ENCODE measurements around the gene TEAD1.

The TEAD1 gene

DNA sequence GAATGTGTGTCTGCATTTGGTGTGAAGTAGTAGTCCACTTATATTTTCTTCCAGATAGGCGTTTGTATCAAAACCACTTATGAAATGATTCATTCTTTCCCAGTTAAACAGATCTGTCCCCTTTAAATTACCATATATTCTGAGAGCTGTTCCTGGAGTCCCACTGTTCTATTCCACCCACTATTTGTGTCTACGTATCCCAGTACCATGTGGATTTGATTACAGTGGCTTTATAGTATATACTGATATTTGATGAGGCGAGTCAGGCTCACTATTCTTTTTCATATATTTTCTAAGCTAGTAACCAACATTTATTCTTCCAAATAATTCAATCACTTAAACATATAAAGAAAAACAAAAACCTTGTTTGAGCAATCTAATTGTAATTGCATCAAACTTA lies 253.0 kb downstream of the TEAD1 start:
- H3K27ac ChIP-seq = no peak overlapping the region
- TF ChIP-seq, protein P1, sequence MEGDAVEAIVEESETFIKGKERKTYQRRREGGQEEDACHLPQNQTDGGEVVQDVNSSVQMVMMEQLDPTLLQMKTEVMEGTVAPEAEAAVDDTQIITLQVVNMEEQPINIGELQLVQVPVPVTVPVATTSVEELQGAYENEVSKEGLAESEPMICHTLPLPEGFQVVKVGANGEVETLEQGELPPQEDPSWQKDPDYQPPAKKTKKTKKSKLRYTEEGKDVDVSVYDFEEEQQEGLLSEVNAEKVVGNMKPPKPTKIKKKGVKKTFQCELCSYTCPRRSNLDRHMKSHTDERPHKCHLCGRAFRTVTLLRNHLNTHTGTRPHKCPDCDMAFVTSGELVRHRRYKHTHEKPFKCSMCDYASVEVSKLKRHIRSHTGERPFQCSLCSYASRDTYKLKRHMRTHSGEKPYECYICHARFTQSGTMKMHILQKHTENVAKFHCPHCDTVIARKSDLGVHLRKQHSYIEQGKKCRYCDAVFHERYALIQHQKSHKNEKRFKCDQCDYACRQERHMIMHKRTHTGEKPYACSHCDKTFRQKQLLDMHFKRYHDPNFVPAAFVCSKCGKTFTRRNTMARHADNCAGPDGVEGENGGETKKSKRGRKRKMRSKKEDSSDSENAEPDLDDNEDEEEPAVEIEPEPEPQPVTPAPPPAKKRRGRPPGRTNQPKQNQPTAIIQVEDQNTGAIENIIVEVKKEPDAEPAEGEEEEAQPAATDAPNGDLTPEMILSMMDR (conservative IDR thresholded peaks at IDR 0.05) = no peak
- TF ChIP-seq ZFX (IDR thresholded peaks at IDR 0.05) = no peak

DNA sequence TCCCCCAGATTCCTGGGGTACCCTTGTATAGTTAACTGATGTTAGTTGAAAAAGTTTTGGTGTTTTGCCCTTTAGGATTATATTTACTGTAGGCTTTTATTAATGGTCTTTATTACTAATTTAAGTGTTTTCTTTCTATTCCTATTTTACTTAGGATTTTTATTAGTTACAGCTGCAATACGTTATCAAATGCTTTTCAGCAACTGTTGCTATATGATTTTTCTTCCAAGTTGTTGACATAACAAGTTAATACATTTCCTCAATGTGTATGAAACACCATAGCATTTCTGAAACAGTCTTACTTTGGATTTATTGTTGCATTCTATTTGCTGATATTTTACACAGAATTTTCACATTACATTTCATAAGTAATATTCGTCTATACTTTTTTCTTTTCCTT lies 253.7 kb downstream of the TEAD1 start:
- H3K27ac ChIP-seq = no peak overlapping the region
- TF ChIP-seq, protein P1 (conservative IDR thresholded peaks at IDR 0.05) = no peak
- TF ChIP-seq ZFX (IDR thresholded peaks at IDR 0.05) = no peak

DNA sequence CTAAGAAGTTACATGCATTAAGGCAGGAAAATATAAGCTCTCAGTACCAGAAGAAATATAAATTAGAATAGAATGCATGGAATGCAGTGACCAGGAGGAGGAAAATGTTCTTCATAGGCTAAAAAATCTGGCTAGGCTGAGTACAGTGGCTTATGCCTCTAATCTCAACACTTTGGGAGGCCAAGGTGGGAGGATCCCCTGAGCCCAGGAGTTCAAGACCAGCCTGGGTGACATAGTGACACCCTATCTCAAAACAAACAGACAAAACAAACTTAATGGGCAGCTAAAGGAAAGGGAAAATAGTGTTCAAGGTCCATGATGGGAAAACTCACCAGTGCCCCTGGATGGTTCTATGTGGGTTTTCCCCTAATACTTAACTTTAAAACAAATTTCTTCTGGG lies 256.6 kb downstream of the TEAD1 start:
- TF ChIP-seq, protein P1 (conservative IDR thresholded peaks at IDR 0.05) = no peak
- no peak for TF ChIP-seq ZFX (IDR thresholded peaks at IDR 0.05)
- H3K27ac ChIP-seq = no peak overlapping the region

DNA sequence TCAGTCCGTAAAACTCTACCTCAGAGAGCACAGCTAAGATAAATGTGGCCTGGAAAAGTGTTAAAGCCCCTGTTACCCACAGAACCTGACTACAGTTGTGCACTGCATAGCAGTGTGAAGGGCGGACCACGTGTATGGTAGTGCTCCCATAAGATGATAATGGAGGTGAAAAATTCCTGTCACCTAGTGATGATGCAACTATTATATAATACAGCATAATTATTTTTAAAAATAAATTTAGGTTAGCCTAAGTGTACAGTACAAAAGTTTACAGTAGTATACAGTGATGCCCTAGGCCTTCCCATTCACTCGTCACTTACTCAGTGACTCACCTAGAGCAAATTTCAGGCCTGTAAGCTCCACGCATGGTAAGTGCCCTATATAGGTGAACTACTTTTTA lies 258.3 kb downstream of the TEAD1 start:
- TF ChIP-seq, protein P1 (conservative IDR thresholded peaks at IDR 0.05) = no peak
- no peak for TF ChIP-seq ZFX (IDR thresholded peaks at IDR 0.05)

DNA sequence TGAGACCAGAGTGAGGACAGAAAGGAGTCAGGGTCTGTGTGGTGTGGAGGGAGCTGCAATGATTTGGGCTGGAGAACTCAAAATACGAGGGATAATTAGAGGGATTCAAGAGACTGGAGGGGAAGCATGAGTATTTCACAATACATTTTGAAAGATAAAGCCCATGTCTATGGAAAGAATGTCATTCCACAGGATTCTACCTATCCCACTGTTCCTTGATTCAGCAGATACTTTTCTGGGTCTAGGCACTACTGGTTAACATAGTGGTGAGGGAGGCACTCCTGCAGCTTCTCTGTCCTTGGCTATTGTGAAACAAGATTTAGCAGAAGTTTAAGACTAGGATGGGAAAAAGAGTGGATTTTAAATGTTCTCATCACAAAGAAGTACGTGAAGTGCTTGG lies 262.0 kb downstream of the TEAD1 start:
- no peak for TF ChIP-seq ZFX (IDR thresholded peaks at IDR 0.05)
- TF ChIP-seq, protein P1 (conservative IDR thresholded peaks at IDR 0.05) = no peak
- no peak overlapping the region for H3K27ac ChIP-seq

More for the DNA sequence above, 258.3 kb downstream of the TEAD1 start:
- no peak overlapping the region for H3K27ac ChIP-seq

DNA sequence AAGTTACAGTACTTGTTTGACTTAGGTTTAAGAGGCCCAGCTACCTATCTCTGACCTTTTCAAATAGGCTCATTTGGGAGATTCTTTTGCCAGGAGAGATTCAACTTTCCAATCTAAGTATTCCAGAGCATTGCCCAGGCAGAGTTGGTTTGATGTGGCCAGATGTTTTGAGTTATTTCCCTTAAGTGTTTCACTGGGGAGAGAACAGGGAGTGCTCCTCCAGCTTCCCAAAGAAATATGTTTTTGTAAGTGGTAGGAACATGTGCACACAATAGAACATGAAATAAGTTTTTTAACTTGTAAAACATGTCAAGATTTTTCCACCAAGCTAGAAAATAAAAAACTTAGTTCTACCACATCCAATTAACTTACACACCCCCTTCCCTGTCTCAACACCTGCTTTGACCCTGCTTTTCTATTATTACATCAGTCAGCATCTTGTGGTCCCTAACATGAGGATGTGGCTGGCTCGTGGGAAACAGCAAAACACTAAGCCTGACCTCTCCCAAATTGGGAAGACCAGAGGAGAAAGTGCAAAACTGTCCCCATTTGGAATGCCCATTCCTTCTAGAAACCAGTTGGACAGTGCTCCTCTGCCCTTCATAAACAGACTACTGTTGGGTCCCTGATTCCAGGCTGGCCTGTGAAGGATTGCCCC lies 264.5 kb downstream of the TEAD1 start:
- no peak for TF ChIP-seq ZFX (IDR thresholded peaks at IDR 0.05)
- TF ChIP-seq, protein P1 (conservative IDR thresholded peaks at IDR 0.05) = no peak

DNA sequence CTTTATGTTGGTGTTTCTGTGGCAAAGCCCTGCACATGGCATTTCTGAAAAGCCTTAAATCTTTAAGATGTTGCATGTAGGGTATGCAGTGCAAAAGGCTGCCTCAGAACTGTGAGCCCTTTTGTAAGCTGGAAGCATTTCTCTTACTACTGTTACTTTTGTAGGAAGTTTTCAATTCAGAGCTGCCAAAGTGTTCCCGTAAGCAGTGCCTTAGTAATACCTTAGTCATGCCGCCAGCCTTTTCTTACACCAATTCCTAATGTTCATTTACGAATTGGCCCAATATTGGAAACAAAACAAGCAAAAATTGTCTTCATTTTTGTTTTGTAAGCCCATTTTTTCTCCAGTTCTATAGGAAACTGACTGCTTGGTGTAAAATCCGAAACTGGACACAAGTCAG lies 267.4 kb downstream of the TEAD1 start:
- H3K27ac ChIP-seq = no peak overlapping the region
- TF ChIP-seq, protein P1 (conservative IDR thresholded peaks at IDR 0.05) = no peak
- no peak for TF ChIP-seq ZFX (IDR thresholded peaks at IDR 0.05)

More for the DNA sequence above, 264.5 kb downstream of the TEAD1 start:
- no peak overlapping the region for H3K27ac ChIP-seq
